Measurements from ENCODE around the gene RXRA.

- no peak for TF ChIP-seq EZH2 (IDR thresholded peaks at IDR 0.05; ENCODE audit: borderline replicate concordance, low read length)
- TF ChIP-seq CTCF (IDR thresholded peaks at IDR 0.05; ENCODE audit: low read length) = no peak
Measured at GRCh38 chr9:134486143-134486591, 159.9 kb downstream of the RXRA start.
